ENCODE results near the gene THPO.

Gene THPO

GRCh38 chr3:184391266-184391665, 13.3 kb upstream of the THPO start:
- TF ChIP-seq FOXP2 (optimal IDR thresholded peaks at IDR 0.05; ENCODE audit: borderline replicate concordance, extremely low read depth, extremely low read length, insufficient read depth) (no peak), TAF1 (IDR thresholded peaks at IDR 0.05; ENCODE audit: borderline replicate concordance, insufficient read depth, low read length) (no peak), SIN3A (IDR thresholded peaks at IDR 0.05; ENCODE audit: borderline replicate concordance, insufficient read depth, low read length) (no peak), POLR2AphosphoS5 (IDR thresholded peaks at IDR 0.05; ENCODE audit: low read depth, low read length) (no peak), REST (IDR thresholded peaks at IDR 0.05; ENCODE audit: insufficient read depth in 1 of 2, low read depth in 2 of 2, low read length in 2 of 2) (no peak)

- TF ChIP-seq FOXP2 (optimal IDR thresholded peaks at IDR 0.05; ENCODE audit: borderline replicate concordance, extremely low read depth, extremely low read length, insufficient read depth) (no peak), REST (IDR thresholded peaks at IDR 0.05; ENCODE audit: insufficient read depth in 1 of 2, low read depth in 2 of 2, low read length in 2 of 2) (no peak), TAF1 (IDR thresholded peaks at IDR 0.05; ENCODE audit: borderline replicate concordance, insufficient read depth, low read length) (no peak), SIN3A (IDR thresholded peaks at IDR 0.05; ENCODE audit: borderline replicate concordance, insufficient read depth, low read length) (no peak), POLR2AphosphoS5 (IDR thresholded peaks at IDR 0.05; ENCODE audit: low read depth, low read length) (no peak)
These were observed 12.0 kb upstream of the THPO start for GRCh38 chr3:184389935-184390528.

GRCh38 chr3:184389384-184389783, 11.4 kb upstream of the THPO start:
- TF ChIP-seq TAF1 (IDR thresholded peaks at IDR 0.05; ENCODE audit: borderline replicate concordance, insufficient read depth, low read length) (no peak), REST (IDR thresholded peaks at IDR 0.05; ENCODE audit: insufficient read depth in 1 of 2, low read depth in 2 of 2, low read length in 2 of 2) (no peak), SIN3A (IDR thresholded peaks at IDR 0.05; ENCODE audit: borderline replicate concordance, insufficient read depth, low read length) (no peak), FOXP2 (optimal IDR thresholded peaks at IDR 0.05; ENCODE audit: borderline replicate concordance, extremely low read depth, extremely low read length, insufficient read depth) (no peak), POLR2AphosphoS5 (IDR thresholded peaks at IDR 0.05; ENCODE audit: low read depth, low read length) (no peak)

GRCh38 chr3:184388936-184389230, 10.9 kb upstream of the THPO start:
- TF ChIP-seq POLR2AphosphoS5 (IDR thresholded peaks at IDR 0.05; ENCODE audit: low read depth, low read length) (no peak), TAF1 (IDR thresholded peaks at IDR 0.05; ENCODE audit: borderline replicate concordance, insufficient read depth, low read length) (no peak), SIN3A (IDR thresholded peaks at IDR 0.05; ENCODE audit: borderline replicate concordance, insufficient read depth, low read length) (no peak), FOXP2 (optimal IDR thresholded peaks at IDR 0.05; ENCODE audit: borderline replicate concordance, extremely low read depth, extremely low read length, insufficient read depth) (no peak), REST (IDR thresholded peaks at IDR 0.05; ENCODE audit: insufficient read depth in 1 of 2, low read depth in 2 of 2, low read length in 2 of 2) (no peak)

Data from PFSK-1 (cell line).